Activated CD8-positive, alpha-beta T cell treated with anti-CD3 and anti-CD28 coated beads, Interleukin-2, amount 10 ng/mL, durations not matched to agents 7 days and 5 days (primary cell): Measurements from ENCODE around the gene GRID2. TPM values are rescaled to one million over a fixed set of nuclear protein-coding genes. Genes with fewer than 3 reads are reported as not detected.

Experiments used
- ATAC-seq: fragments of 150-1000 bp; cut with Tn5 transposase; one replicate; pipeline ENCODE4 v1.10.0; 2021; ENCODE audit warnings: moderate library complexity
- CTCF ChIA-PET: fragments of 350-600 bp; sonication (Branson Sonifier 250); formaldehyde crosslinking; loops from one replicate; lab custom pipeline; 2021; ENCODE audit warnings: antibody characterized with exemption; lab: Charles Lee
- POLR2A ChIA-PET: fragments of 350-600 bp; sonication (Branson Sonifier 250); formaldehyde crosslinking; loops from one replicate; lab custom pipeline; 2021; ENCODE audit warnings: antibody characterized with exemption; lab: Charles Lee
- DNase-seq: peaks from one replicate; pipeline ENCODE4 v3.0.0-alpha.2; 2020
- H3K27ac Mint-ChIP-seq: one replicate; pipeline ENCODE4 v1.8.0; 2021; ENCODE audit warnings: mild to moderate bottlenecking, mixed read lengths
- H3K27me3 Mint-ChIP-seq: one replicate; pipeline ENCODE4 v1.8.0; 2021; ENCODE audit warnings: low read depth, mixed read lengths
- H3K36me3 Mint-ChIP-seq: one replicate; pipeline ENCODE4 v1.8.0; 2021; ENCODE audit warnings: low read depth, mixed read lengths
- H3K4me1 Mint-ChIP-seq: one replicate; pipeline ENCODE4 v1.8.0; 2021; ENCODE audit warnings: low read depth, mixed read lengths
- H3K4me3 Mint-ChIP-seq: one replicate; pipeline ENCODE4 v1.8.0; 2021; ENCODE audit warnings: mild to moderate bottlenecking, mixed read lengths
- H3K9me3 Mint-ChIP-seq: one replicate; pipeline ENCODE4 v1.8.0; 2022; ENCODE audit warnings: mixed read lengths; ENCODE audit not compliant: insufficient read depth
- total RNA-seq, 2 experiments: library from RNA; stranded (reverse); gene quantifications; one replicate each; pipeline ENCODE4 v1.2.3, GENCODE V29; 2021

The GRID2 gene
- total RNA-seq, 2 experiments from 2014 or later, result not detected

DNA sequence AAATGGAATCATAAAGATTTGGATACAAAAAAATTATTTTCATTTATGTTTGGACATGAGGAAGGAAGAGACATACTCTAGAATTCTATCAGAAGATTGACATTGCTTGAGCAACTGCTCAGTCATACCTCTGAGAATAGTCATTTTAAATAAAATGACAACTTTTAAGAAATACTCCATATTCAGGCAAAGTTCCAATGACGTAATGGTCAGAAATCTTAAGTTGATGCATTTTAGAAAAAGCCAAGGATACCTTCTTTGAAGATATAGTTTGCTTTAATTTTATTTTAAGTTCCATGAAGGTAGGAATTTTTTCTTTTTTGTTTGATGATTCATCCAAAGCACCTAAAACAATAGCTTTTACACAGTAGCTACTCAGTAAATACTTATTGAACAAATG lies 1414.5 kb downstream of the GRID2 start:
- DNase-seq (no peak), ATAC-seq (no peak)
- no peaks in the 10 kb centered on the region for H3K27me3 Mint-ChIP-seq
- POLR2A ChIA-PET, result no interaction called here
- H3K9me3 Mint-ChIP-seq, result no peaks in the 10 kb centered on the region
- no peak overlapping the region for H3K4me3 Mint-ChIP-seq
- H3K27ac Mint-ChIP-seq, result no peak overlapping the region
- CTCF ChIA-PET, result no interaction called here
- H3K36me3 Mint-ChIP-seq, result no peaks in the 10 kb centered on the region
- no peaks in the 10 kb centered on the region for H3K4me1 Mint-ChIP-seq

DNA sequence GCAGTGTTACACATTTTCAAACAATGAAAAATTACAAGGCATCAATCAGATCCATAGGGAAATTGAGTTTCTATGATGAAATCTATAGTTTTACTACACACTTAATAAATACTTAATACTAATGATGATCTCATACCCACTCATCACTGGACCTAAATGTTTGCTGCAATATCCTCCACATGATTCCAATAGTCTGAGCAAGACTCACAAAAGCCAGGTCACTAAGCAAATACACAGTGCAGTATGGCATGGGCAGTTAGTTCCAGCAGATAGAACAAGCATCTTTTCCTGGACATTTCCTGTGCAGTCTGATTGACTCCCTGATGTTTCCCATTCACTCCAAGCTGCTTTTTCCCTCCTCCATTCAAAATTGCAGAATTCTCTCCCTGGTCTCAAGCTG lies 1415.8 kb downstream of the GRID2 start:
- ATAC-seq (no peak), DNase-seq (no peak)
- Mint-ChIP-seq H3K36me3 (no peaks in the 10 kb centered on the region), H3K4me1 (no peaks in the 10 kb centered on the region), H3K4me3 (no peak overlapping the region), H3K9me3 (no peaks in the 10 kb centered on the region), H3K27me3 (no peaks in the 10 kb centered on the region), H3K27ac (no peak overlapping the region)
- CTCF ChIA-PET, result no interaction called here
- POLR2A ChIA-PET, result no interaction called here

DNA sequence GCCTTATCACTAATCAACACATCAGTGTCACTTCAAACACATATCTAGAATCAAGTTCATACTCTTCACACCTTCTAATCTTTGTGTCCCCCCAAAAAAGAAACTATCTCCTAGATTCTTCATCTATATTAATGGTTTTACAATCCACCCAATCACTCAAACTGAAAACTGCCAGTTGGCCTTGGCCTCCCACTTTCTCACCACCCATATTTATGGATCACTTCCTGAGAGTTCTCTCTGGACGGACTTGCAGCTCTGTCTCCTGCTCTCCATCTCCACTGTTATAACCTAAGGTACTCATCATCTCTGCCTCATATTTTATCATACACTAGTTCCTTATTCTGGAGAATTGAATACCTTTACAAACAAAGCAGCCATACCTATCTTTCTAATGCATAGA lies 1418.7 kb downstream of the GRID2 start:
- DNase-seq (no peak), ATAC-seq (no peak)
- POLR2A ChIA-PET, result no interaction called here
- no peak overlapping the region for H3K4me3 Mint-ChIP-seq
- no peaks in the 10 kb centered on the region for H3K36me3 Mint-ChIP-seq
- CTCF ChIA-PET, result no interaction called here
- H3K9me3 Mint-ChIP-seq, result peaks cover under 1% of the 10 kb centered on the region
- H3K27me3 Mint-ChIP-seq, result no peaks in the 10 kb centered on the region
- no peak overlapping the region for H3K27ac Mint-ChIP-seq
- H3K4me1 Mint-ChIP-seq, result no peaks in the 10 kb centered on the region

DNA sequence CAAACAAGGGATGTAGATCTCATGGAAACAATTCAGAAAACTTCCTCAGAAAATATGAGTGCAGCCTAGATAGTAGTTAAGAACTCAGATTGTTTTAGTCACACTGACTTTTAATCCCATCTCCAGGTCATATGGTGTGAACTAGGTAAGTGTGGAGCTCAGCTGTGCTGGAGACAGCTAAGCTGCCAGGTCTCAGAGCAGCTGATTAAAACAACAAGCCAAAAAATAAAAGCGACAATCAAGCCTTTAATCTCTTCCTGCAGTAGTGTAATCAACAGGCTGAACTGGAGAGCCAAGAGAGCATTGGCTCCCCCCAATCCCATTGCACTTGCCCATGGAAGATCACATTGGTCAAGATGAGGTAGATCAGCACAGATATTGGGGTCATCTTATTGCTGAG lies 1426.5 kb downstream of the GRID2 start:
- Mint-ChIP-seq H3K27me3 (no peaks in the 10 kb centered on the region), H3K36me3 (no peaks in the 10 kb centered on the region), H3K9me3 (peaks cover 6% of the 10 kb centered on the region), H3K4me1 (no peaks in the 10 kb centered on the region), H3K27ac (no peak overlapping the region), H3K4me3 (no peak overlapping the region)
- DNase-seq, result no peak
- ChIA-PET POLR2A (no interaction called here), CTCF (no interaction called here)
- ATAC-seq, result no peak

DNA sequence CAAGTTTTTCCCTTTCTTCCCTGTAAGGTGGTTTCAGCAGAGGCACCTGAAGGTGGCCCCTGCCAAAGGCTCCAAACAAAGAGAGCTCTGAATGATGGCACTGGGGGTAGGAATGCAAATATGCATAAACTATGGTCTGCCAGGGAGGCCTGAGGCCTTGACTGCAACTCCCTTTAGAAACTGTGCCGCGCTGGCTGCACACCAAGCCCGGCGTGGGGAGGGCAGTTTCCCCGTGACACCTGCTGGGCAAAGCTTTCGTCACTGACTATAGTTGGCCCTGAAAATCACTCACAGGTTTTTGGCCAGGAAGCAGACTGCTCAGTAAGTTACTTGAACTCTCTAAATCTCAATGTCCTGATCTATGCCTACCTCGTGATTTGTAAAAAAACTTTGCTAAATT lies 1427.0 kb downstream of the GRID2 start:
- ChIA-PET POLR2A (no interaction called here), CTCF (no interaction called here)
- DNase-seq, result no peak
- no peaks in the 10 kb centered on the region for H3K27me3 Mint-ChIP-seq
- ATAC-seq, result no peak
- H3K4me1 Mint-ChIP-seq, result no peaks in the 10 kb centered on the region
- peaks cover 6% of the 10 kb centered on the region for H3K9me3 Mint-ChIP-seq
- no peaks in the 10 kb centered on the region for H3K36me3 Mint-ChIP-seq
- no peak overlapping the region for H3K27ac Mint-ChIP-seq
- no peak overlapping the region for H3K4me3 Mint-ChIP-seq

DNA sequence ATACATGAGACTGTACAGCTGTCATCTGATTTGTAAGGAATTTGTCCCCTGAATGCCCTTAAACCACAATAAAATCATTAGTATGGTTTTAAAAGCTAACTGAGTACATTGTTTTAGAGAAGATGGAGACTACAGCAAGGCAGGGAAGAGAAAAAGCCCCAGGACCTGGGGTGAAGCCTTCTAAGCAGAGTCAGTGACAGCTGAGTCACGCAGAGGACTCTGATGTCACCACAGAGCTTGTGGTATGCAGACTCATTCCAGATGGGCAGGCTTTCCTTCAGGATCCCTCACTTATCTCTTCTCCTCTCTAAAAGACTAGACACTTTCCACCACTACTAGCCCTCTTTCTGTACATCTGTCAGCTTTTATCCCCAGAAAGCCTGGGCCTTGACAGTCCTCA lies 1427.7 kb downstream of the GRID2 start:
- no peak overlapping the region for H3K4me3 Mint-ChIP-seq
- ChIA-PET POLR2A (no interaction called here), CTCF (no interaction called here)
- H3K9me3 Mint-ChIP-seq, result peaks cover 6% of the 10 kb centered on the region
- no peaks in the 10 kb centered on the region for H3K4me1 Mint-ChIP-seq
- H3K36me3 Mint-ChIP-seq, result no peaks in the 10 kb centered on the region
- no peak for DNase-seq
- H3K27ac Mint-ChIP-seq, result no peak overlapping the region
- no peak for ATAC-seq
- no peaks in the 10 kb centered on the region for H3K27me3 Mint-ChIP-seq

DNA sequence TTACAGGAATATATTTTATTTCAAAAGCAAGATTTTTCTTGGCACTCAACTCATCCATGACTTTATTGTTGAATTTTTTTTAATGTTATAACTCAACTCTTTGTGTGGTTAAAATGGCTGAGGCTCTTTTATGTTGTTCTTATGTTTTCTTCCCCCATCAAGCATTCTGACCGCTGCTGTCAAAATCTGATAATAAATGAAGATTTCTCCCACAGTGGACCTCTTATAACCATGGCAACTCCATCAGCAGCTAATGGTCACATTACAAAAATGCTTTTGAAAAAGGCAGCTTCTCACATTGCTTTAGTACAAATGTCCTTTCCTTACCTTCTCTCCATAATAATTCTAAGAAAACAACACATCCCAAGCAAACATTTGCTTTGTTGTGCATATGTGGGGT lies 1428.7 kb downstream of the GRID2 start:
- ChIA-PET POLR2A (no interaction called here), CTCF (no interaction called here)
- Mint-ChIP-seq H3K36me3 (no peaks in the 10 kb centered on the region), H3K4me3 (no peak overlapping the region), H3K27ac (no peak overlapping the region), H3K27me3 (no peaks in the 10 kb centered on the region), H3K4me1 (no peaks in the 10 kb centered on the region), H3K9me3 (peaks cover 5% of the 10 kb centered on the region)
- no peak for DNase-seq
- no peak for ATAC-seq

DNA sequence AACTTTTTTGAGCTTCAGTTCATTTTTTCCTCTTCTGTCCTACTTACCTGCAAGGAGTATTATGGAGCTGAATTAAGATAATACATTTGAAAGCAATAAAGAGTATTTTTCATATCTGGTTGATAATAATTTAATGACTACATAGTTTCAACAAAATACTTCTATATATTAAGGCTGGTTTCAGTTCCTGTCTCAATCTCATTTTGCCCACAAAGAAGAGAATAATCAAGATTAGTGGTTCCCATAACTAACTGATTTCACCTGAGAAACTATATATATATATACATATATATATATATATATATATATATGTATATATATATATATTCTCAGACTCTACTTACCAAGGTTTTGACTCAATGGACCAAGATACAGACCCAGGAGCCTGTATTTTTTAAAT lies 1437.1 kb downstream of the GRID2 start:
- no peak for ATAC-seq
- H3K36me3 Mint-ChIP-seq, result no peaks in the 10 kb centered on the region
- H3K4me1 Mint-ChIP-seq, result no peaks in the 10 kb centered on the region

DNA sequence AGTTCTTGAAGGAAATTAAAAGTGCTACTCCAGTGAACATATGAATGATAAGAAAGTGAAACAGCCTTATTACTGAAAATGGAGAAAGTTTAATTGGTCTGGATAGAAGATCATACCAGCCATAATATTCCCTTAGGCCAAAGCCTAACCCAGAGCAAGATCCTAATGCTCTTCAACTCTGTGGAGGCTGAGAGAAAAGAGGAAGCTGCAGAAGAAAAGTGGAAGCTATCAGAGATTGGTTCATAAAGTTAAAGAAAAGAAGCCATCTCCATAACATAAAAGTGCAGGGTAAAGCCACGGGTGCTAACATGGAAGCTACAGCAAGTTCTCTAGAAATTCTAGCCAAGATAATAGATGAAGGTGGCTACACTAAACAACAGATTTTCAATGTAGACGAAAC lies 1439.3 kb downstream of the GRID2 start:
- ATAC-seq, result no peak
- Mint-ChIP-seq H3K4me3 (no peak overlapping the region), H3K27me3 (no peaks in the 10 kb centered on the region), H3K4me1 (no peaks in the 10 kb centered on the region), H3K36me3 (no peaks in the 10 kb centered on the region), H3K27ac (no peak overlapping the region), H3K9me3 (no peaks in the 10 kb centered on the region)
- CTCF ChIA-PET, result no interaction called here
- DNase-seq, result no peak
- POLR2A ChIA-PET, result no interaction called here

More for the DNA sequence above, 1437.1 kb downstream of the GRID2 start:
- Mint-ChIP-seq H3K9me3 (no peaks in the 10 kb centered on the region), H3K4me3 (no peak overlapping the region), H3K27me3 (no peaks in the 10 kb centered on the region), H3K27ac (no peak overlapping the region)
- CTCF ChIA-PET, result no interaction called here
- POLR2A ChIA-PET, result no interaction called here
- no peak for DNase-seq

DNA sequence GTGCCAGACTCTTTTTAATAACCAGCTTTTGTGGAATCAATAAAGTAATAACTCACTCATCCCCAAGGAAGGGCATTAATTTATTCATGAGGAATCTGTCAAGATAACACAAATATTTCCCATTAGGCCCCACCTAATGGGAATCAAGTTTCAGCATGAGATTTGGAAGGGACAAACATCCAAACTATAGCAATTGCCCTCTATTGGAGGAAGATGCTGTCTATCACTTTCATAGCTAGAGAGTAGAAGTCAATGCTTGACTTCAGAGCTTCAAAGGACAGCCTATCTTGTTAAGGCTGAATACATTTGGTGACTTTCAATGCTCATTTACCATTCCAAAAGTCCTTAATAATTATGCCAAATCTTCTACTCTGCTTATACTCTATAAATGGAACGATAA lies 1439.9 kb downstream of the GRID2 start:
- no peak overlapping the region for H3K27ac Mint-ChIP-seq
- POLR2A ChIA-PET, result no interaction called here

DNA sequence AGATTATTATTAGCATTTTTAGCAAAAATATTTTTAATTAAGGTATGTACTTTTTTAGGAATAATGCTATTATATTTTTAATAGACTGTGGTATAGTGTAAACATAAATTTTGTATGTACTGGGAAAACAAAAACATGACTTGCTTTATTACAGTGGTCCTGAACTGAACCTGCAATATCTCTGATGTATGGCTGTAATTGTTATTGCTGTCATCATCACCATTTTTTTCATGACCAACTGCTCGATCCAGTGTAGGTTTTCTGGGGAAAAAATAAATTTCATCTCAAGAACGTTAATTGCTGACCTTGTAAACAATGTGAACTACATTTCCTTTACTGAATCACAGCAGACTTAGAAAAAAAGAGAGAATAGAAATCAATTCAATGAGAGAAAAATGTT lies 1441.2 kb downstream of the GRID2 start:
- CTCF ChIA-PET, result no interaction called here
- H3K9me3 Mint-ChIP-seq, result no peaks in the 10 kb centered on the region
- H3K27ac Mint-ChIP-seq, result no peak overlapping the region
- H3K4me3 Mint-ChIP-seq, result no peak overlapping the region
- H3K27me3 Mint-ChIP-seq, result no peaks in the 10 kb centered on the region
- H3K4me1 Mint-ChIP-seq, result no peaks in the 10 kb centered on the region
- POLR2A ChIA-PET, result no interaction called here
- DNase-seq (no peak), ATAC-seq (no peak)
- no peaks in the 10 kb centered on the region for H3K36me3 Mint-ChIP-seq

More for the DNA sequence above, 1439.9 kb downstream of the GRID2 start:
- Mint-ChIP-seq H3K4me3 (no peak overlapping the region), H3K27me3 (no peaks in the 10 kb centered on the region), H3K9me3 (no peaks in the 10 kb centered on the region), H3K36me3 (no peaks in the 10 kb centered on the region), H3K4me1 (no peaks in the 10 kb centered on the region)
- ATAC-seq (no peak), DNase-seq (no peak)
- CTCF ChIA-PET, result no interaction called here

DNA sequence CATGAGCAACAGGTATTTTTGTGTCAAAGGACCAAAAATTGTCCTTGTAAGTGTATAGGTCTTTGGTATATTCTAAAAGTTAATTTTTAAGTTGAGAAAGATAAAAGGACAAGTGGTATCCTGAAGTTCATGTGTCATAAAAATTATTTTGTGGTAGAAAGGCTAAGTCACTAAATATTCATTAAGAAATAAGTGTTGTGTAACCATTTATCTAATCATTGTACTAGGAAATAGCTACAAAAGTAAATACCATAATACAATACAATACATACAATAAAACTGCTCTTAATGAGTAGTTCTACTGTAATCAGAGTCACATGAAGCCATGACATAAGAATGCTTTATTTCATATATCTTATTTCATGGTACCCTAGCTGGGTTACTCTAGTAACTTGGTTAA lies 1442.3 kb downstream of the GRID2 start:
- H3K27ac Mint-ChIP-seq, result no peak overlapping the region
- H3K4me3 Mint-ChIP-seq, result no peak overlapping the region
- POLR2A ChIA-PET, result no interaction called here
- H3K27me3 Mint-ChIP-seq, result no peaks in the 10 kb centered on the region
- DNase-seq (no peak), ATAC-seq (no peak)
- H3K9me3 Mint-ChIP-seq, result no peaks in the 10 kb centered on the region
- H3K36me3 Mint-ChIP-seq, result no peaks in the 10 kb centered on the region
- CTCF ChIA-PET, result no interaction called here
- no peaks in the 10 kb centered on the region for H3K4me1 Mint-ChIP-seq

DNA sequence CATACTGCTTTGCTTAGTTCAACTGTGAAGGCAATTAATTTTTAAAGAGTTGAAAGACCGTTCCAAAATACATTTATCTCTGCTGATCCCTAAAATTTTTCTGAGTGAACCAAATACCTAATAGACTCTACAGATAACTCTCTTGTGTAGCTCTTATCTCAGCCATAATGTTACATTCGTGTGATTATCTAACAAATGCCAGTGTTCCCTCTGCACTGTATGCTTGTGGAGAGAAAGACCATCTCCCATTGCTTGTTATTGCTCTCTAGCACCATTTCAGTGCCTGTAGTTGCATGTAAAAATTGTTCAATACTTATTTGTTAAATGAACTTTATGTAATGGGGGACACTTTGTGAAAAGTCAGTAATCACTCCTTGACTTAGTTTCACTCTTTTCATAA lies 1443.5 kb downstream of the GRID2 start:
- ATAC-seq, result no peak
- no peaks in the 10 kb centered on the region for H3K9me3 Mint-ChIP-seq

More for the DNA sequence above, 1443.5 kb downstream of the GRID2 start:
- no peaks in the 10 kb centered on the region for H3K4me1 Mint-ChIP-seq
- no peaks in the 10 kb centered on the region for H3K36me3 Mint-ChIP-seq
- DNase-seq, result no peak
- no peak overlapping the region for H3K4me3 Mint-ChIP-seq
- ChIA-PET POLR2A (no interaction called here), CTCF (no interaction called here)
- H3K27me3 Mint-ChIP-seq, result no peaks in the 10 kb centered on the region
- H3K27ac Mint-ChIP-seq, result no peak overlapping the region
